Colonic mucosa (tissue), 4 donors: Measurements from ENCODE around the gene NDUFS6. TPM values are rescaled to one million over a fixed set of nuclear protein-coding genes. Genes with fewer than 3 reads are reported as not detected.

Experiments
- DNase-seq: peaks from one replicate; pipeline ENCODE4 v3.0.0-alpha.2; 2020
- H3K27ac ChIP-seq: fragments of 200-600 bp; one replicate; pipeline ENCODE4 v1.8.0; 2021
- H3K27me3 ChIP-seq: fragments of 200-600 bp; one replicate; pipeline ENCODE4 v1.8.0; 2021
- H3K36me3 ChIP-seq: fragments of 200-600 bp; one replicate; pipeline ENCODE4 v1.8.0; 2021
- H3K4me1 ChIP-seq: fragments of 200-600 bp; one replicate; pipeline ENCODE4 v1.8.0; 2021; ENCODE audit warnings: mild to moderate bottlenecking
- H3K4me3 ChIP-seq: fragments of 200-600 bp; one replicate; pipeline ENCODE4 v1.8.0; 2021
- H3K9ac ChIP-seq, 2 donors: one replicate each; pipeline ENCODE4 v1.7.0; 2013; ENCODE audit warnings: control low read depth in 2 of 2, low read depth in 2 of 2, low read length in 2 of 2
- H3K9me3 ChIP-seq: fragments of 200-600 bp; one replicate; pipeline ENCODE4 v1.8.0; 2021
- intact Hi-C: fragments of 100-400 bp; cut with DNase I; formaldehyde crosslinking; loops from one replicate; pipeline ENCODE4 v1.14.1; 2022
- total RNA-seq, 2 donors: library from RNA; stranded (reverse); fragmentation: NEBNext Ultra II Directional in 1 of 2; extraction: Animal tissue kit (Norgen Biotek cat#: 25700) in 1 of 2; gene quantifications; one replicate each; pipeline ENCODE4 v1.2.1, GENCODE V29; 2021
- TF ChIP-seq, protein P1 (sequence below): fragments of 200-600 bp; IDR thresholded peaks from one replicate; pipeline ENCODE4 v1.8.0; 2022; ENCODE audit warnings: antibody characterized with exemption, mild to moderate bottlenecking
- donor health status: healthy.
- donor health status: DM: no; HTN: no; CAD: no.
- donor health status: DM: no; HTN: no; CAD: no.

NDUFS6 gene
- total RNA-seq, 2 donors from 2014 or later = 43.2 to 70.7 TPM

- no peak overlapping the region for H3K4me3 ChIP-seq
- no peaks in the 10 kb centered on the region for H3K4me1 ChIP-seq
- H3K36me3 ChIP-seq = no peaks in the 10 kb centered on the region
- intact Hi-C loops = no loop called here
- TF ChIP-seq, protein P1, sequence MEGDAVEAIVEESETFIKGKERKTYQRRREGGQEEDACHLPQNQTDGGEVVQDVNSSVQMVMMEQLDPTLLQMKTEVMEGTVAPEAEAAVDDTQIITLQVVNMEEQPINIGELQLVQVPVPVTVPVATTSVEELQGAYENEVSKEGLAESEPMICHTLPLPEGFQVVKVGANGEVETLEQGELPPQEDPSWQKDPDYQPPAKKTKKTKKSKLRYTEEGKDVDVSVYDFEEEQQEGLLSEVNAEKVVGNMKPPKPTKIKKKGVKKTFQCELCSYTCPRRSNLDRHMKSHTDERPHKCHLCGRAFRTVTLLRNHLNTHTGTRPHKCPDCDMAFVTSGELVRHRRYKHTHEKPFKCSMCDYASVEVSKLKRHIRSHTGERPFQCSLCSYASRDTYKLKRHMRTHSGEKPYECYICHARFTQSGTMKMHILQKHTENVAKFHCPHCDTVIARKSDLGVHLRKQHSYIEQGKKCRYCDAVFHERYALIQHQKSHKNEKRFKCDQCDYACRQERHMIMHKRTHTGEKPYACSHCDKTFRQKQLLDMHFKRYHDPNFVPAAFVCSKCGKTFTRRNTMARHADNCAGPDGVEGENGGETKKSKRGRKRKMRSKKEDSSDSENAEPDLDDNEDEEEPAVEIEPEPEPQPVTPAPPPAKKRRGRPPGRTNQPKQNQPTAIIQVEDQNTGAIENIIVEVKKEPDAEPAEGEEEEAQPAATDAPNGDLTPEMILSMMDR = no peak
- DNase-seq = no peak
- H3K27ac ChIP-seq = no peak overlapping the region
- no peaks in the 10 kb centered on the region for H3K9me3 ChIP-seq
- H3K9ac ChIP-seq = no peak overlapping the region
- no peaks in the 10 kb centered on the region for H3K27me3 ChIP-seq
Measured at GRCh38 chr5:1781107-1781506, 20.1 kb upstream of the NDUFS6 start.

DNA sequence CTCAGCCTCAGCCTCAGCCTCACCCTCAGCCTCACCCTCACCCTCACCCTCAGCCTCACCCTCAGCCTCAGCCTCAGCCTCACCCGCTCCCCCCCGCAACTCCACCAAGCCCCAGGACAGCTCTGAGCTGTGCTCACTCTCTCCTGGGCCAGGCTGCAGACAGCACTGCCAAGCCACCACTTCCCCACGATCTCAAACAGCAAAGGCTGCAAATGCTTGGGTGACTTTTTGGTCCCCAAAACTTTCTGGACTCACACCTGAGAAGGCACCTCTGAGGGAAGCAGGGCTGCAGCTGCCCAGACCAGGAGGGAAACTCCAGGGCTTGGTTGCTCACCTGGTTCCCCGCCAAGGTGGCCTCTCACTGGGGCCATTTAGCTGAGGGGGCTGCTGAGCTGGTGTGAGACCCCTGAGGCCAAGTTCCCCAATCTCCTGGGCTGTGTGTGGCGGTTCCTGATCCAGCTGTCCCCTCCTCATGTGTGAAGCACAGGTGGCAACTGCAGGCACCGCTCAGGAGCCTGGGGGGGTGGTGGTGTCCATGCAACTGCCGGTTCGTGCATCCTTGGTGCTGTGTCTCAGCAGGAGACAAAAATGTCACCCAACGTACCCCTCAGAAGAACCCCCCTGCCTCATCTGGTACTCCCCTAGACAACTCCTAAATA lies 19.4 kb upstream of the NDUFS6 start:
- Histone ChIP-seq H3K36me3 (no peaks in the 10 kb centered on the region), H3K9me3 (no peaks in the 10 kb centered on the region), H3K27ac (no peak overlapping the region), H3K9ac (no peak overlapping the region), H3K4me3 (no peak overlapping the region), H3K4me1 (no peaks in the 10 kb centered on the region), H3K27me3 (no peaks in the 10 kb centered on the region)
- TF ChIP-seq, protein P1 = no peak
- DNase-seq = no peak
- intact Hi-C loops = no loop called here

GRCh38 chr5:1782385-1783215 lies 18.6 kb upstream of the NDUFS6 start:
- TF ChIP-seq, protein P1 = no peak
- no peaks in the 10 kb centered on the region for H3K27me3 ChIP-seq
- H3K36me3 ChIP-seq = no peaks in the 10 kb centered on the region
- no peaks in the 10 kb centered on the region for H3K4me1 ChIP-seq
- H3K9ac ChIP-seq = no peak overlapping the region
- DNase-seq = no peak
- no peak overlapping the region for H3K27ac ChIP-seq
- intact Hi-C loops = no loop called here
- no peak overlapping the region for H3K4me3 ChIP-seq
- H3K9me3 ChIP-seq = no peaks in the 10 kb centered on the region

GRCh38 chr5:1783216-1783554 lies 18.0 kb upstream of the NDUFS6 start:
- no peak overlapping the region for H3K9ac ChIP-seq
- H3K27ac ChIP-seq = no peak overlapping the region
- DNase-seq = no peak
- no peaks in the 10 kb centered on the region for H3K36me3 ChIP-seq
- no peak overlapping the region for H3K4me3 ChIP-seq
- intact Hi-C loops = no loop called here
- H3K9me3 ChIP-seq = no peaks in the 10 kb centered on the region
- H3K4me1 ChIP-seq = no peaks in the 10 kb centered on the region
- TF ChIP-seq, protein P1 = no peak
- no peaks in the 10 kb centered on the region for H3K27me3 ChIP-seq

DNA sequence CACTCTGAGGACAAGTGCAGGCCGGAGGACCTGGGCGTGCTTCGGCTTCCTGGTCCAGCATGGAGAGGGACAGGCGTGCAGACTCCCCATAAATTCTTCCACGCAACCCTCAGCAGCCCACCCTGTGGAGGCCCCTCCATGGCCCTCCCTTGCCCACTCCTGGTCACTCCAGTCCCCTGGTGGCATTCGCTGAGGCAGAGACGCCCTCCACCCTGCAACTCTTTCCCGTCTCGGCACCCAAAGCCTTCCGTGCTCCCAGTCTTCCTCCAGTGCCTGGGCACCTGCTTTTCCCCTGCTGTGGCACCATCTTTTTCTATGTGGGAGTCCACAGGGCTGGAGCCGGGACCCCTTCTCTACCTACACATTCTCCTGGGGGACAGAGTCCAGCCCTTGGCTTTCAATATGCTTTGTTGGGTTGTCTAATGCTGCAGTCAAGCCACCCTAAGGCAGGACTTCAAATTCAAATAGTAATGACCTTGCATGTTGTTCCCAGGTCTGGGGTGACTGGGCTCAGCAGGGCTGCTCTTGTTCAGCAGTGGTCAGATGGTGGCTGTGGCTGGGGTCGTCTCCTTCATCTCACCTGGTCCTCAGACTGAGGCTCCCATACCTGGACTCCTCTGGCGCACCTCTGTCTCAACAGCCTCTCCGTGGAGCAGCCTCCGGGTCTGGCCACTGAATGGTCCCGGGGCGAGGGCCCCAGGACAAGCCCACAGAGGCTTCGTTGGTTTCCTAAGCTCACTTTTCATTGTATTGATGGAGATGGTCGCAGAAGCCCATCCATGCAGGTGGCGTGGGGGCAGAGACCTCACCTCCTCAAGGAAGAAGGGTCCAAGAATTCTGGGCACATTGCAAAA lies 16.8 kb upstream of the NDUFS6 start:
- Histone ChIP-seq H3K9ac (no peak overlapping the region), H3K36me3 (no peaks in the 10 kb centered on the region), H3K4me3 (no peak overlapping the region), H3K27ac (no peak overlapping the region), H3K27me3 (no peaks in the 10 kb centered on the region), H3K9me3 (no peaks in the 10 kb centered on the region), H3K4me1 (no peaks in the 10 kb centered on the region)
- no peak for DNase-seq
- intact Hi-C loops = no loop called here
- TF ChIP-seq, protein P1 = no peak
